Lung (tissue), 12 donors: ENCODE results near the gene GUCY1A1. TPM values are rescaled to one million over a fixed set of nuclear protein-coding genes. Genes with fewer than 3 reads are reported as not detected.

Source experiments
- ATAC-seq: fragments of 200-7000 bp; cut with Tn5 transposase; one replicate; pipeline ENCODE4 v1.9.1; 2020; ENCODE audit warnings: moderate number of reproducible peaks; ENCODE audit not compliant: insufficient read depth, low FRiP score
- DNase-seq, 3 donors: peaks; one replicate each; pipeline ENCODE4 v3.0.0-alpha.2; 2013 to 2017
- H3K27ac ChIP-seq, 2 donors: one replicate each; pipeline ENCODE4 v1.5.1; 2013; ENCODE audit warnings: mild to moderate bottlenecking in 2 of 2, moderate library complexity in 2 of 2, control low read depth in 1 of 2, inconsistent platforms in 1 of 2, low read depth in 1 of 2, low read length in 1 of 2
- H3K27me3 ChIP-seq, 3 donors: one replicate each; pipeline ENCODE4 v1.5.1; 2013; ENCODE audit warnings: low read length in 2 of 3; ENCODE audit not compliant: control insufficient read depth in 3 of 3, insufficient read depth in 3 of 3
- H3K36me3 ChIP-seq, 4 donors: one replicate each; pipeline ENCODE4 v1.5.1; 2013; ENCODE audit warnings: low read length in 4 of 4, mild to moderate bottlenecking in 1 of 4, moderate library complexity in 1 of 4; ENCODE audit not compliant: control insufficient read depth in 4 of 4, insufficient read depth in 4 of 4
- H3K4me1 ChIP-seq, 5 donors: one replicate each; pipeline ENCODE4 v1.5.1; 2013; ENCODE audit warnings: low read length in 5 of 5, mild to moderate bottlenecking in 2 of 5, moderate library complexity in 1 of 5; ENCODE audit not compliant: control insufficient read depth in 5 of 5, insufficient read depth in 5 of 5
- H3K4me3 ChIP-seq: one replicate; pipeline ENCODE4 v1.5.1; 2013; ENCODE audit warnings: mild to moderate bottlenecking, control low read depth, moderate library complexity
- H3K9ac ChIP-seq, 2 donors: one replicate each; pipeline ENCODE4 v1.5.1; 2013; ENCODE audit warnings: low read length in 2 of 2, control low read depth in 1 of 2; ENCODE audit not compliant: insufficient read depth in 1 of 2
- H3K9me3 ChIP-seq, 4 donors: one replicate each; pipeline ENCODE4 v1.5.1; 2013; ENCODE audit warnings: low read length in 3 of 4, mild to moderate bottlenecking in 1 of 4, moderate library complexity in 1 of 4; ENCODE audit not compliant: control insufficient read depth in 4 of 4, insufficient read depth in 3 of 4
- WGBS, 2 donors: extraction: QIAGEN DNeasy Blood & Tissue Kit; methylation state at CpG; one replicate each; pipeline ENCODE4 v1.1.7; 2013; 5-methylcytosine and 5-hydroxymethylcytosine counted together
- polyA plus RNA-seq, 2 donors: library from polyadenylated mRNA; stranded (reverse); fragments of 200-250 nt; gene quantifications; one replicate each; pipeline ENCODE4 v1.2.1, GENCODE V29; 2013
- total RNA-seq, 2 donors: library from RNA; depleted of rRNA in 1 of 2; stranded (reverse); fragments of >200 nt in 1 of 2; gene quantifications; one replicate each; pipeline ENCODE4 v1.2.1, GENCODE V29; 2014 to 2021
- TF ChIP-seq, protein P1 (sequence below): IDR thresholded peaks from 2 replicates; pipeline ENCODE4 v1.5.1; 2012; ENCODE audit warnings: mild to moderate bottlenecking; ENCODE audit errors: control extremely low read depth, extremely low read depth
- donor health status: control.
- donor health status: control.
- donor health status: Bipolar disorder and iron deficiency.
- donor health status: healthy.
- donor health status: DM: yes; HTN: yes; CAD: no.

Gene GUCY1A1
- total and polyA plus RNA-seq, 4 donors, result 8.0 to 115 (median 28.5) TPM

DNA sequence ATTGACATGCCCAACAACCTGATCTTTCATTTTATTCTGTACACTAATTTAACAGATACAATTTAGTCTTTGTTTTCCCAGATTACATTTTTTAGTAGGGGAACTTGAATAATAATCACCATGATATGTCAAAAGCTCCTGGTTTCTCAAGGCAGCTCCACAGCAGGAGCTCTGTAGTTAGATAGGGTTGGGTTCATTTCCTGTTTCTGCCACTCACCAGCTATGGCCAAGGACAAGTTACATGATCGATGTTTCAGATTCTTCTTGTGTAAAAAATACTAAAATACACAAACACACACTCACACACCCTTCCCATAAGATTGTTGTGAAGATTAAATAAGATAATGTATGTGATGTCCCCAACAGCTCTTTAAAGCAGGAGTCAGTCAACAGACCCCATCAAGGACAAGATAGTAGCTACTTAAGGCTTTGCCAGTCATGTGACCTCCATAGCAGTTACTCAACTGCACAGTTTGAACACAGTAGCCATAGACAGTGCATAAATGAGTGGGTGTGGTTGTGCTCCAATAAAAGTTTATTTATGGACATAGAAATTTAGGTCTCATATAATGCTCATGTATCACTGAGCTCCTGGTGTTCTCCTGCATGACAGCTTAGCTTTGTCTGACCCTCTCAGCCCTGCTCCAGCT lies 18.4 kb downstream of the GUCY1A1 start:
- TF ChIP-seq, protein P1, sequence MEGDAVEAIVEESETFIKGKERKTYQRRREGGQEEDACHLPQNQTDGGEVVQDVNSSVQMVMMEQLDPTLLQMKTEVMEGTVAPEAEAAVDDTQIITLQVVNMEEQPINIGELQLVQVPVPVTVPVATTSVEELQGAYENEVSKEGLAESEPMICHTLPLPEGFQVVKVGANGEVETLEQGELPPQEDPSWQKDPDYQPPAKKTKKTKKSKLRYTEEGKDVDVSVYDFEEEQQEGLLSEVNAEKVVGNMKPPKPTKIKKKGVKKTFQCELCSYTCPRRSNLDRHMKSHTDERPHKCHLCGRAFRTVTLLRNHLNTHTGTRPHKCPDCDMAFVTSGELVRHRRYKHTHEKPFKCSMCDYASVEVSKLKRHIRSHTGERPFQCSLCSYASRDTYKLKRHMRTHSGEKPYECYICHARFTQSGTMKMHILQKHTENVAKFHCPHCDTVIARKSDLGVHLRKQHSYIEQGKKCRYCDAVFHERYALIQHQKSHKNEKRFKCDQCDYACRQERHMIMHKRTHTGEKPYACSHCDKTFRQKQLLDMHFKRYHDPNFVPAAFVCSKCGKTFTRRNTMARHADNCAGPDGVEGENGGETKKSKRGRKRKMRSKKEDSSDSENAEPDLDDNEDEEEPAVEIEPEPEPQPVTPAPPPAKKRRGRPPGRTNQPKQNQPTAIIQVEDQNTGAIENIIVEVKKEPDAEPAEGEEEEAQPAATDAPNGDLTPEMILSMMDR, result no peak
- peaks cover 0 to 12% (median 2%) of the 10 kb centered on the region in 4 donors for H3K36me3 ChIP-seq
- no peaks in the 10 kb centered on the region for H3K27me3 ChIP-seq
- no peaks in the 10 kb centered on the region for H3K9me3 ChIP-seq
- no peak overlapping the region for H3K4me3 ChIP-seq
- ATAC-seq, result no peak
- 0 to 31% methylated on average over 1 of the region's 1 CpG for WGBS, 2 donors
- no peak overlapping the region for H3K27ac ChIP-seq
- no peak overlapping the region for H3K9ac ChIP-seq
- DNase-seq, result no peak
- H3K4me1 ChIP-seq, result peaks cover 2 to 61% (median 15%) of the 10 kb centered on the region in 5 donors

- H3K4me3 ChIP-seq, result no peak overlapping the region
- TF ChIP-seq, protein P1, result no peak
- WGBS, 2 donors, result 90 to 91% methylated on average over 6 of the region's 6 CpGs
- H3K27me3 ChIP-seq, result no peaks in the 10 kb centered on the region
- no peaks in the 10 kb centered on the region for H3K9me3 ChIP-seq
- H3K36me3 ChIP-seq, result peaks cover 0 to 8% (median 0%) of the 10 kb centered on the region in 4 donors
- H3K27ac ChIP-seq, result peak overlapping the region in 1 of 2 donors; percentile 1
- DNase-seq, result peak; percentile 27 to 56 (median 45)
- peak overlapping the region in 1 of 2 donors; percentile 44 for H3K9ac ChIP-seq
- no peak for ATAC-seq
- peaks cover 2 to 43% (median 11%) of the 10 kb centered on the region in 5 donors for H3K4me1 ChIP-seq
Measured at GRCh38 chr4:155687380-155687982, 20.8 kb downstream of the GUCY1A1 start.

- peaks cover 0 to 41% (median 12%) of the 10 kb centered on the region in 5 donors for H3K4me1 ChIP-seq
- H3K27me3 ChIP-seq, result no peaks in the 10 kb centered on the region
- ATAC-seq (no peak), DNase-seq (no peak)
- 94 to 96% methylated on average over 1 of the region's 1 CpG for WGBS, 2 donors
- no peaks in the 10 kb centered on the region for H3K9me3 ChIP-seq
- TF ChIP-seq, protein P1, result no peak
- H3K9ac ChIP-seq, result no peak overlapping the region
- H3K4me3 ChIP-seq, result no peak overlapping the region
- H3K36me3 ChIP-seq, result peaks cover 0 to 10% (median 0%) of the 10 kb centered on the region in 4 donors
- no peak overlapping the region for H3K27ac ChIP-seq
Measured at GRCh38 chr4:155688211-155688610, 21.6 kb downstream of the GUCY1A1 start.
